HCT116 (cell line): ENCODE results near the gene CCDC88C. TPM values are rescaled to one million over a fixed set of nuclear protein-coding genes. Genes with fewer than 3 reads are reported as not detected.

Experiments
- ATAC-seq: fragments of 200-7000 bp; cut with Tn5 transposase; 2 replicates; pipeline ENCODE4 v1.9.1; 2020; ENCODE audit warnings: mild to moderate bottlenecking, moderate library complexity
- BruUV-seq: library from RNA; stranded (reverse); fragments of 400-500 nt; replicated peaks from 2 replicates; lab custom pipeline; 2021; lab: Mats Ljungman, UMichigan
- CTCF ChIA-PET: fragments of 300-600 bp; sonication (Branson Sonifier 250); formaldehyde crosslinking; loops from one replicate; lab custom pipeline; 2021; ENCODE audit warnings: antibody characterized with exemption; lab: Charles Lee
- POLR2A ChIA-PET: fragments of 300-600, 350-600 bp; sonication (Branson Sonifier 250); formaldehyde crosslinking; loops from one replicate; lab custom pipeline; 2021; ENCODE audit warnings: antibody characterized with exemption; lab: Charles Lee
- RAD21 ChIA-PET, 2 experiments: fragments of 300-600 bp; sonication (Branson Sonifier 250); formaldehyde crosslinking; loops; one replicate each; lab custom pipeline; 2023; ENCODE audit warnings: low total read pairs in 2 of 2; ENCODE audit not compliant: uncharacterized antibody in 2 of 2, unreplicated experiment in 2 of 2, low non-redundant PET in 1 of 2; lab: Charles Lee
- DNase-seq: peaks from one replicate; pipeline ENCODE4 v3.0.0-alpha.2; 2010; ENCODE audit warnings: low read depth, low spot score
- H2AFZ ChIP-seq: fragments of 200-600 bp; shearing (Covaris generic), sonication (generic); 2 replicates; pipeline ENCODE4 v1.6.1; 2017; ENCODE audit warnings: low read depth, mixed run types, mixed read lengths, antibody characterized with exemption, low read length; ENCODE audit not compliant: poor library complexity, severe bottlenecking
- H3K27ac ChIP-seq: 2 replicates; pipeline ENCODE4 v1.5.1; 2012; ENCODE audit warnings: low read depth, low read length
- H3K27me3 ChIP-seq: fragments of 200-600 bp; sonication (generic); 2 replicates; pipeline ENCODE4 v1.6.1; 2016; ENCODE audit warnings: mixed run types, low read length, mixed read lengths; ENCODE audit not compliant: insufficient read depth
- H3K36me3 ChIP-seq, 2 experiments: fragments of 200-500 bp in 1 of 2; fragments of 200-600 bp in 1 of 2; sonication (Bioruptor generic) in 1 of 2; sonication (generic) in 1 of 2; 2 replicates each; pipeline versions ENCODE4 v1.5.1 to v1.6.1; 2014 to 2016; ENCODE audit warnings: low read length in 2 of 2, inconsistent platforms in 1 of 2, mixed read lengths in 1 of 2, mixed run types in 1 of 2; ENCODE audit not compliant: insufficient read depth in 2 of 2, control insufficient read depth in 1 of 2
- H3K4me1 ChIP-seq, 2 experiments: fragments of 200-600 bp in 1 of 2; sonication (generic) in 1 of 2; 2 replicates each; pipeline versions ENCODE4 v1.5.1 to v1.6.1; 2012 to 2017; ENCODE audit warnings: low read length in 2 of 2, inconsistent platforms in 1 of 2, mild to moderate bottlenecking in 1 of 2, mixed read lengths in 1 of 2, mixed run types in 1 of 2, moderate library complexity in 1 of 2; ENCODE audit not compliant: insufficient read depth in 2 of 2, control insufficient read depth in 1 of 2
- H3K4me2 ChIP-seq: fragments of 200-600 bp; sonication (generic); 2 replicates; pipeline ENCODE4 v1.6.1; 2017; ENCODE audit warnings: mixed run types, low read length, mixed read lengths
- H3K4me3 ChIP-seq, 2 experiments: fragments of 200-600 bp in 1 of 2; sonication (generic) in 1 of 2; replicated peaks in 1 of 2; 2 replicates each; pipeline ENCODE4 v1.5.1; 2011 to 2016; ENCODE audit warnings: low read length in 2 of 2, control low read depth in 1 of 2, low read depth in 1 of 2, mild to moderate bottlenecking in 1 of 2, mixed read lengths in 1 of 2, mixed run types in 1 of 2
- H3K79me2 ChIP-seq: fragments of 200-600 bp; sonication (generic); 2 replicates; pipeline ENCODE4 v1.6.1; 2017; ENCODE audit warnings: mild to moderate bottlenecking, mixed run types, low read length, moderate library complexity, mixed read lengths; ENCODE audit not compliant: insufficient read depth
- H3K9ac ChIP-seq: fragments of 200-600 bp; sonication (generic); 2 replicates; pipeline ENCODE4 v1.6.1; 2016; ENCODE audit warnings: low read length, mixed read lengths
- H3K9me2 ChIP-seq: fragments of 200-600 bp; sonication (generic), shearing (Covaris generic); 2 replicates; pipeline ENCODE4 v1.6.1; 2017; ENCODE audit warnings: mixed run types, mild to moderate bottlenecking, moderate library complexity; ENCODE audit not compliant: insufficient read depth
- H3K9me3 ChIP-seq, 2 experiments: fragments of 200-500 bp in 1 of 2; fragments of 200-600 bp in 1 of 2; sonication (Bioruptor generic) in 1 of 2; sonication (generic) in 1 of 2; 2 replicates each; pipeline ENCODE4 v1.6.1; 2014 to 2017; ENCODE audit warnings: low read length in 2 of 2, mixed read lengths in 2 of 2, inconsistent platforms in 1 of 2, low read depth in 1 of 2, mild to moderate bottlenecking in 1 of 2, mixed run types in 1 of 2, moderate library complexity in 1 of 2; ENCODE audit not compliant: control insufficient read depth in 1 of 2, insufficient read depth in 1 of 2
- H4K20me1 ChIP-seq: fragments of 200-600 bp; sonication (generic), shearing (Covaris generic); 2 replicates; pipeline ENCODE4 v1.6.1; 2017; ENCODE audit warnings: mixed run types, mild to moderate bottlenecking, moderate library complexity; ENCODE audit not compliant: insufficient read depth
- ATF3 ChIP-seq: IDR thresholded peaks from 2 replicates; pipeline ENCODE4 v1.6.1; 2012
- CEBPB ChIP-seq: IDR thresholded peaks from 2 replicates; pipeline ENCODE4 v1.6.1; 2012; ENCODE audit warnings: low read depth
- CTCF ChIP-seq, 3 experiments: fragments of 200-600 bp in 1 of 3; sonication (generic) in 1 of 3; IDR thresholded peaks in 2 of 3; conservative IDR thresholded peaks in 1 of 3; 2 replicates each; pipeline ENCODE4 v1.5.1; 2012 to 2017; ENCODE audit warnings: low read depth in 2 of 3, low read length in 2 of 3, antibody characterized with exemption in 1 of 3, borderline replicate concordance in 1 of 3, control low read depth in 1 of 3, mild to moderate bottlenecking in 1 of 3, mixed read lengths in 1 of 3, mixed run types in 1 of 3, moderate library complexity in 1 of 3; ENCODE audit not compliant: insufficient read depth in 1 of 3
- EGR1 ChIP-seq: IDR thresholded peaks from 2 replicates; pipeline ENCODE4 v1.6.1; 2012; ENCODE audit warnings: low read depth
- ELF1 ChIP-seq: IDR thresholded peaks from 2 replicates; pipeline ENCODE4 v1.6.1; 2012; ENCODE audit warnings: low read depth, borderline replicate concordance
- EZH2phosphoT487 ChIP-seq: fragments of 200-600 bp; IDR thresholded peaks from 2 replicates; pipeline ENCODE4 v1.6.1; 2018; ENCODE audit warnings: antibody characterized with exemption, borderline replicate concordance
- FOSL1 ChIP-seq: IDR thresholded peaks from 2 replicates; pipeline ENCODE4 v1.6.1; 2012; ENCODE audit warnings: low read depth
- JUND ChIP-seq: IDR thresholded peaks from 2 replicates; pipeline ENCODE4 v1.6.1; 2012
- POLR2A ChIP-seq: IDR thresholded peaks from 2 replicates; pipeline ENCODE4 v1.7.0; 2011; ENCODE audit warnings: borderline replicate concordance; ENCODE audit not compliant: insufficient read depth, insufficient read length; ENCODE audit errors: extremely low read depth
- POLR2AphosphoS5 ChIP-seq: IDR thresholded peaks from 2 replicates; pipeline ENCODE4 v1.6.1; 2011; ENCODE audit warnings: mild to moderate bottlenecking, low read depth, low read length, moderate library complexity
- REST ChIP-seq: IDR thresholded peaks from 2 replicates; pipeline ENCODE4 v1.6.1; 2012; ENCODE audit warnings: low read depth
- SIN3A ChIP-seq: IDR thresholded peaks from 2 replicates; pipeline ENCODE4 v1.6.1; 2012; ENCODE audit warnings: low read depth
- SRF ChIP-seq: IDR thresholded peaks from 2 replicates; pipeline ENCODE4 v1.6.1; 2012; ENCODE audit warnings: low read depth
- TCF7L2 ChIP-seq: IDR thresholded peaks from 2 replicates; pipeline ENCODE4 v1.7.0; 2011; ENCODE audit warnings: borderline replicate concordance, inconsistent platforms; ENCODE audit not compliant: insufficient read depth, insufficient read length; ENCODE audit errors: extremely low read depth
- ZFX ChIP-seq: fragments of 450-650 bp; IDR thresholded peaks from 2 replicates; pipeline ENCODE4 v1.6.1; 2017
- ZNF274 ChIP-seq: fragments of 200-500 bp; sonication (Bioruptor generic); IDR thresholded peaks from 2 replicates; pipeline ENCODE4 v1.6.1; 2014; ENCODE audit warnings: mild to moderate bottlenecking, low read depth, low read length, inconsistent platforms
- intact Hi-C: fragments of 100-400 bp; cut with micrococcal nuclease; formaldehyde crosslinking; loops from 2 replicates; pipeline ENCODE4 v1.10.0; 2022
- total RNA-seq: library from RNA; stranded (reverse); gene quantifications from one replicate; pipeline ENCODE4 v1.2.1, GENCODE V29; 2021; ENCODE audit not compliant: unreplicated experiment

Gene CCDC88C
- total RNA-seq, 1 experiment from 2014 or later, result 20.8 TPM

DNA sequence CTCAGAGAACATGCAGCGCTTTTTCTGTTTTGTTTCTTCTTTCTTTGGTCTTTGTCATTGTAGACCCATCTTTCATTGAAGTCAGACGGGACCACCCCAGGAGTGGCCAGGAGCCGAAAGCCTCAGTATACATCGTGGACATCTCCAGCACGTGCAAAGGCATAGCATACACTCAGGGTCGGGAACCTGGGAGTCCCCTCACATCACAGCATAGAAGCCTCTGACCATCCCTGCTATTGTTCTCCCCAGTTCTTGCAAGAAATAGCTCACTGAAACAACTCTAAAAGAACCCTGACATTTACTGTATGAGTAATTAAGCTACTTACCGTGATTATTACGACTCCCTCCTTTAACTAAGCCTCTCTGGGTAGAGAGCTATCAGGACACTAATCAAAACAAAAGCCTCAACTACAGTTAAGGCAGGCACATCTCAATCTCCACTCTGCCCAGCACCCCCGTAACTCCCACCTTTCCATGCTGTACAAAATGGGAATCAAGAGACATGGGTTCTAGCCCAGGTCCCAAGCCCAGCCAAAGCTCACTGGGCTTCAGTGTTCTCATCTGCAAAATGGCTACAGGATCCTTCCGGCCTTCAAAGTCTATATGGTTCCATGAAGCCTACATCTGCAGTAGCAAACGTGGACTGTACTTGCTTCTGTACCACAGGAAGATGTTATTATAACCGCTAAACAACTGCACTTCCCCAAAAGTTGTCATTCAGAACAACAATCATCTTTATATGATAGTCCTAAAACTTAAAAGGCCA lies 6.7 kb downstream of the CCDC88C start:
- DNase-seq, result no peak

More for the DNA sequence above, 6.7 kb downstream of the CCDC88C start:
- intact Hi-C loops, result no loop called here
- no peak overlapping the region for H2AFZ ChIP-seq
- peaks cover 16% of the 10 kb centered on the region; the same call in 1 of the 2 replicates for H3K79me2 ChIP-seq
- no peak overlapping the region for H3K9ac ChIP-seq
- H3K4me3 ChIP-seq, result no peak overlapping the region
- no peak overlapping the region for H3K27ac ChIP-seq
- peaks cover 2 to 6% of the 10 kb centered on the region in 2 experiments; a peak in 1 of 4 replicates for H3K36me3 ChIP-seq
- ChIA-PET POLR2A (no interaction called here), RAD21 (no interaction called here), CTCF (no interaction called here)
- ATAC-seq, result no peak
- H4K20me1 ChIP-seq, result no peaks in the 10 kb centered on the region
- H3K9me2 ChIP-seq, result no peaks in the 10 kb centered on the region
- no peaks in the 10 kb centered on the region for H3K9me3 ChIP-seq
- no TSS peak for BruUV-seq
- TF ChIP-seq JUND (no peak), SRF (no peak), ELF1 (no peak), FOSL1 (no peak), POLR2A (no peak), ZNF274 (no peak), EZH2phosphoT487 (no peak), TCF7L2 (no peak), SIN3A (no peak), CEBPB (no peak), POLR2AphosphoS5 (no peak), EGR1 (no peak), ZFX (no peak), CTCF (IDR thresholded peaks at IDR 0.05 in 2 of 3, conservative IDR thresholded peaks at IDR 0.05 in 1 of 3; ENCODE audit: borderline replicate concordance in 1 of 3, insufficient read depth in 1 of 3, low read depth in 2 of 3, low read length in 2 of 3) (no peak), REST (no peak), ATF3 (no peak)
- H3K4me2 ChIP-seq, result no peak overlapping the region
- peaks cover 0 to 2% of the 10 kb centered on the region in 2 experiments; a peak in 1 of 4 replicates for H3K4me1 ChIP-seq
- H3K27me3 ChIP-seq, result no peaks in the 10 kb centered on the region
